Kidney (tissue), 14 donors: ENCODE data around the gene SAMD3. TPM values are rescaled to one million over a fixed set of nuclear protein-coding genes. Genes with fewer than 3 reads are reported as not detected.
"Not testable (repeated sequence)": the region's sequence is repeated elsewhere in the genome, so short reads cannot be mapped to it uniquely, and the experiment has no call there.

Source experiments
- DNase-seq, 5 donors: peaks; one replicate each; pipeline ENCODE4 v3.0.0-alpha.2; 2013 to 2020
- FAIRE-seq: peaks from 2 replicates; lab custom pipeline; 2012; peaks lifted over from hg19 to GRCh38; lab: Jason Lieb, UNC
- H3K27ac ChIP-seq, 2 donors: one replicate each; pipeline ENCODE4 v1.7.0; 2013; ENCODE audit warnings: low read depth in 2 of 2, low read length in 2 of 2, inconsistent platforms in 1 of 2
- H3K27me3 ChIP-seq: one replicate; pipeline ENCODE4 v1.7.1; 2013; ENCODE audit warnings: low read length, inconsistent platforms; ENCODE audit not compliant: control insufficient read depth, insufficient read depth
- H3K36me3 ChIP-seq, 3 donors: one replicate each; pipeline versions ENCODE4 v1.7.0 to v1.7.1; 2013; ENCODE audit warnings: low read length in 3 of 3, control low read depth in 1 of 3, inconsistent platforms in 1 of 3; ENCODE audit not compliant: insufficient read depth in 3 of 3, control insufficient read depth in 2 of 3
- H3K4me1 ChIP-seq, 3 donors: one replicate each; pipeline versions ENCODE4 v1.7.0 to v1.7.1; 2013; ENCODE audit warnings: low read length in 3 of 3, inconsistent platforms in 1 of 3, low read depth in 1 of 3; ENCODE audit not compliant: control insufficient read depth in 2 of 3, insufficient read depth in 2 of 3
- H3K4me3 ChIP-seq, 3 donors: one replicate each; pipeline versions ENCODE4 v1.7.0 to v1.8.1; 2013; ENCODE audit warnings: low read length in 3 of 3, control low read depth in 1 of 3, inconsistent platforms in 1 of 3
- H3K9ac ChIP-seq, 3 donors: one replicate each; pipeline versions ENCODE4 v1.7.0 to v1.7.1; 2013; ENCODE audit warnings: low read length in 3 of 3, control low read depth in 1 of 3, inconsistent platforms in 1 of 3
- H3K9me3 ChIP-seq, 3 donors: one replicate each; pipeline versions ENCODE4 v1.7.0 to v1.7.1; 2013; ENCODE audit warnings: low read length in 3 of 3, control low read depth in 1 of 3, inconsistent platforms in 1 of 3; ENCODE audit not compliant: control insufficient read depth in 2 of 3, insufficient read depth in 1 of 3
- CTCF ChIP-seq: IDR thresholded peaks from 3 replicates; pipeline ENCODE4 v1.5.1; 2012; ENCODE audit warnings: mild to moderate bottlenecking, moderate library complexity, borderline replicate concordance; ENCODE audit not compliant: insufficient read depth; ENCODE audit errors: extremely low read depth
- intact Hi-C: fragments of 100-400 bp; cut with DNase I; formaldehyde crosslinking; loops from one replicate; pipeline ENCODE4 v1.11.1; 2022
- polyA plus RNA-seq: library from polyadenylated mRNA; stranded (reverse); fragments of 350-450 nt; fragmentation: Illumina TruSeq; extraction: RNeasy Lipid Tissue Mini Kit (QIAGEN cat#74804); gene quantifications from one replicate; pipeline ENCODE4 v1.2.3, GENCODE V29; 2014; ENCODE audit warnings: low read depth, low replicate concordance; ENCODE audit not compliant: insufficient read depth
- total RNA-seq: library from RNA; stranded (reverse); fragmentation: NEBNext Ultra II Directional; extraction: Animal tissue kit (Norgen Biotek cat#: 25700); gene quantifications from one replicate; pipeline ENCODE4 v1.2.1, GENCODE V29; 2021
- donor health status: control.
- donor health status: control.
- donor health status: control.
- donor health status: control.
- donor health status: control.
- donor health status: DM: yes; HTN: yes; CAD: no.
- donor health status: Normal renal cell carcinoma (clear cell type).

Gene SAMD3
- total and polyA plus RNA-seq, 2 donors from 2014 or later, result 1.1 to 3.5 TPM

GRCh38 chr6:130122243-130122642 lies 100.5 kb downstream of the SAMD3 start:
- intact Hi-C loops, result no loop called here
- H3K27ac ChIP-seq, result no peak overlapping the region
- H3K9ac ChIP-seq, result no peak overlapping the region
- peaks cover 0 to 3% (median 0%) of the 10 kb centered on the region in 3 donors for H3K4me1 ChIP-seq
- no peaks in the 10 kb centered on the region for H3K27me3 ChIP-seq
- FAIRE-seq (no peak), DNase-seq (no peak)
- no peak for TF ChIP-seq CTCF
- no peak overlapping the region for H3K4me3 ChIP-seq
- H3K36me3 ChIP-seq, result no peaks in the 10 kb centered on the region
- H3K9me3 ChIP-seq, result no peaks in the 10 kb centered on the region

GRCh38 chr6:130120731-130121130 lies 102.0 kb downstream of the SAMD3 start:
- FAIRE-seq (no peak), DNase-seq (no peak)
- Histone ChIP-seq H3K9ac (no peak overlapping the region), H3K36me3 (no peaks in the 10 kb centered on the region), H3K4me3 (no peak overlapping the region), H3K4me1 (peaks cover 0 to 3% (median 0%) of the 10 kb centered on the region in 3 donors), H3K9me3 (no peaks in the 10 kb centered on the region), H3K27ac (no peak overlapping the region), H3K27me3 (no peaks in the 10 kb centered on the region)
- intact Hi-C loops, result no loop called here
- no peak for TF ChIP-seq CTCF

GRCh38 chr6:130119211-130119610 lies 103.5 kb downstream of the SAMD3 start:
- intact Hi-C loops, result no loop called here
- TF ChIP-seq CTCF, result no peak
- Histone ChIP-seq H3K9me3 (no peaks in the 10 kb centered on the region), H3K4me3 (no peak overlapping the region), H3K36me3 (no peaks in the 10 kb centered on the region), H3K27ac (no peak overlapping the region), H3K4me1 (peaks cover 0 to 3% (median 0%) of the 10 kb centered on the region in 3 donors), H3K27me3 (no peaks in the 10 kb centered on the region), H3K9ac (no peak overlapping the region)
- DNase-seq (no peak), FAIRE-seq (no peak)

- Histone ChIP-seq H3K9me3 (no peaks in the 10 kb centered on the region), H3K27me3 (no peaks in the 10 kb centered on the region), H3K4me3 (no peak overlapping the region), H3K36me3 (no peaks in the 10 kb centered on the region), H3K4me1 (peaks cover 0 to 3% (median 0%) of the 10 kb centered on the region in 3 donors), H3K9ac (no peak overlapping the region), H3K27ac (no peak overlapping the region)
- peak; percentile 79 for FAIRE-seq
- peak in 2 of 5 donors; percentile 22 to 41 for DNase-seq
- no peak for TF ChIP-seq CTCF
- intact Hi-C loops, result no loop called here
These were observed 104.5 kb downstream of the SAMD3 start for GRCh38 chr6:130118236-130118635.

- DNase-seq, H3K9ac ChIP-seq, H3K9me3 ChIP-seq, intact Hi-C loops, H3K27ac ChIP-seq, H3K4me3 ChIP-seq, H3K27me3 ChIP-seq, H3K36me3 ChIP-seq, H3K4me1 ChIP-seq, FAIRE-seq: not testable (repeated sequence)
These were observed 105.5 kb downstream of the SAMD3 start for GRCh38 chr6:130117187-130117701.
